Right lobe of liver (tissue), 4 donors: ENCODE data around the gene MET.

ENCODE experiments used
- CTCF ChIP-seq, 4 donors: fragments of 200-600 bp in 3 of 4; fragments of 450-650 bp in 1 of 4; IDR thresholded peaks; one replicate each; pipeline versions ENCODE4 v1.5.1 to v1.8.0; 2016 to 2022; ENCODE audit warnings: antibody characterized with exemption in 4 of 4, mild to moderate bottlenecking in 2 of 4
- POLR2A ChIP-seq: fragments of 450-650 bp; IDR thresholded peaks from one replicate; pipeline ENCODE4 v1.6.1; 2017; ENCODE audit warnings: antibody characterized with exemption, mild to moderate bottlenecking
- donor health status: DM: no; HTN: no; CAD: no.
- donor health status: DM: no; HTN: no; CAD: no.
- donor health status: DM: no; HTN: yes; CAD: no.

GRCh38 chr7:116824449-116824848 is 152.5 kb downstream of the MET start:
- TF ChIP-seq POLR2A (no peak), CTCF (IDR thresholded peaks at IDR 0.05) (no peak)
